Left colon (tissue), 2 donors: ENCODE data around the gene CRABP2. TPM values are rescaled to one million over a fixed set of nuclear protein-coding genes. Genes with fewer than 3 reads are reported as not detected.

Experiments
- ATAC-seq: fragments of 200-7000 bp; cut with Tn5 transposase; one replicate; pipeline ENCODE4 v1.9.1; 2020; ENCODE audit warnings: mild to moderate bottlenecking, moderate library complexity
- DNase-seq, 2 donors: peaks; one replicate each; pipeline ENCODE4 v3.0.0-alpha.2; 2020
- intact Hi-C, 2 donors: fragments of 100-400 bp; cut with DNase I in 1 of 2; cut with micrococcal nuclease in 1 of 2; formaldehyde crosslinking; loops; one replicate each; pipeline versions ENCODE4 v1.11.2 to v1.14.0; 2022; cut with DNase I, micrococcal nuclease
- total RNA-seq, 2 donors: library from RNA; stranded (reverse); fragmentation: NEBNext Ultra II Directional; extraction: Animal tissue kit (Norgen Biotek cat#: 25700); gene quantifications; one replicate each; pipeline ENCODE4 v1.2.1, GENCODE V29; 2021
- donor health status: DM: no; HTN: no; CAD: no.
- donor health status: DM: yes; HTN: yes; CAD: no.

CRABP2 gene
- total RNA-seq, 2 donors from 2014 or later: 0.73 to 0.98 TPM

GRCh38 chr1:156743367-156744302, 38.3 kb upstream of the CRABP2 start:
- ATAC-seq (no peak), DNase-seq (no peak)
- intact Hi-C loops: no loop called here

GRCh38 chr1:156742801-156743200, 37.4 kb upstream of the CRABP2 start:
- ATAC-seq (no peak), DNase-seq (no peak)
- intact Hi-C loops: no loop called here

GRCh38 chr1:156742017-156742416, 36.6 kb upstream of the CRABP2 start:
- no peak for ATAC-seq

GRCh38 chr1:156741481-156741983, 36.1 kb upstream of the CRABP2 start:
- ATAC-seq: no peak
- intact Hi-C loops: no loop called here

More at GRCh38 chr1:156742017-156742416, 36.6 kb upstream of the CRABP2 start:
- DNase-seq: no peak
- intact Hi-C loops: no loop called here

GRCh38 chr1:156740741-156741480, 35.5 kb upstream of the CRABP2 start, which contains the start of gene MRPL24:
MRPL24 (minus strand) TSS chr1:156741088; CDS start chr1:156738704, 2,384 bp downstream.
- ATAC-seq (peak; percentile 90), DNase-seq (peak; percentile 97 to 99)
- intact Hi-C loops: no loop called here

More at GRCh38 chr1:156741481-156741983, 36.1 kb upstream of the CRABP2 start:
- DNase-seq: no peak

GRCh38 chr1:156740237-156740740, 34.9 kb upstream of the CRABP2 start:
- peak; percentile 10 for ATAC-seq

GRCh38 chr1:156738916-156739315, 33.5 kb upstream of the CRABP2 start:
- ATAC-seq (no peak), DNase-seq (no peak)
- intact Hi-C loops: no loop called here

More at GRCh38 chr1:156740237-156740740, 34.9 kb upstream of the CRABP2 start:
- peak in 1 of 2 donors; percentile 39 for DNase-seq
- intact Hi-C loops: no loop called here

- DNase-seq (no peak), ATAC-seq (no peak)
- intact Hi-C loops: no loop called here
Measured at GRCh38 chr1:156738407-156738806, 33.0 kb upstream of the CRABP2 start.

- intact Hi-C loops: no loop called here
- no peak for DNase-seq
- no peak for ATAC-seq
Measured at GRCh38 chr1:156733989-156734584, 28.7 kb upstream of the CRABP2 start.

GRCh38 chr1:156728599-156729462, 23.4 kb upstream of the CRABP2 start, which contains the start of gene ISG20L2:
ISG20L2 (minus strand) TSS chr1:156728766; CDS start chr1:156727652, 1,114 bp downstream.
- DNase-seq (peak; percentile 97 to 99), ATAC-seq (peak; percentile 90)
- intact Hi-C loops: loop anchor here (5.0 kb wide), 2 partner anchors 37 to 42 kb away; no protein-coding TSS in a partner anchor

- intact Hi-C loops: loop anchor here (5.0 kb wide), 2 partner anchors 36 to 41 kb away; no protein-coding TSS in a partner anchor
- DNase-seq (peak; percentile 87), ATAC-seq (peak; percentile 78)
Measured at GRCh38 chr1:156727926-156728598, 22.7 kb upstream of the CRABP2 start, which contains the start of gene METTL25B. METTL25B (plus strand) TSS chr1:156728469; CDS start chr1:156729105, 636 bp downstream.

GRCh38 chr1:156727492-156727891, 22.1 kb upstream of the CRABP2 start:
- intact Hi-C loops: loop anchor here (5.0 kb wide), 2 partner anchors 35 to 40 kb away; no protein-coding TSS in a partner anchor
- no peak for ATAC-seq
- DNase-seq: no peak

- DNase-seq: peak; percentile 61 to 78
- peak; percentile 13 for ATAC-seq
- intact Hi-C loops: loop anchor here (5.0 kb wide), 2 partner anchors 34 to 39 kb away; no protein-coding TSS in a partner anchor
Measured at GRCh38 chr1:156726549-156727226, 21.3 kb upstream of the CRABP2 start.

GRCh38 chr1:156725683-156726280, 20.4 kb upstream of the CRABP2 start:
- peak; percentile 85 to 93 for DNase-seq
- intact Hi-C loops: loop anchor here (5.0 kb wide), 2 partner anchors 33 to 38 kb away; no protein-coding TSS in a partner anchor
- ATAC-seq: peak; percentile 64

GRCh38 chr1:156721535-156721934, 16.2 kb upstream of the CRABP2 start:
- no peak for ATAC-seq
- no peak for DNase-seq
- intact Hi-C loops: no loop called here

- DNase-seq: no peak
- intact Hi-C loops: no loop called here
- ATAC-seq: no peak
Measured at GRCh38 chr1:156721131-156721530, 15.7 kb upstream of the CRABP2 start.
